Liver (tissue), 9 donors: ENCODE measurements around the gene THBS2. TPM values are rescaled to one million over a fixed set of nuclear protein-coding genes. Genes with fewer than 3 reads are reported as not detected.

Source experiments
- DNase-seq: peaks from one replicate; pipeline ENCODE4 v3.0.0-alpha.2; 2017; ENCODE audit warnings: low spot score
- H3K27ac ChIP-seq, 2 donors: one replicate each; pipeline ENCODE4 v1.7.0; 2013; ENCODE audit warnings: inconsistent platforms in 2 of 2, low read length in 2 of 2, control low read depth in 1 of 2, low read depth in 1 of 2, mild to moderate bottlenecking in 1 of 2
- H3K27me3 ChIP-seq, 4 donors: one replicate each; pipeline versions ENCODE4 v1.6.1 to v1.7.0; 2013; ENCODE audit warnings: low read length in 3 of 4, inconsistent platforms in 1 of 4, mild to moderate bottlenecking in 1 of 4, moderate library complexity in 1 of 4; ENCODE audit not compliant: control insufficient read depth in 4 of 4, insufficient read depth in 4 of 4
- H3K36me3 ChIP-seq, 4 donors: one replicate each; pipeline versions ENCODE4 v1.6.1 to v1.7.0; 2013; ENCODE audit warnings: low read length in 3 of 4, mild to moderate bottlenecking in 3 of 4, low read depth in 1 of 4, moderate library complexity in 1 of 4; ENCODE audit not compliant: control insufficient read depth in 4 of 4, insufficient read depth in 3 of 4
- H3K4me1 ChIP-seq, 4 donors: one replicate each; pipeline versions ENCODE4 v1.6.1 to v1.7.0; 2013; ENCODE audit warnings: low read length in 3 of 4, mild to moderate bottlenecking in 3 of 4, moderate library complexity in 1 of 4; ENCODE audit not compliant: control insufficient read depth in 4 of 4, insufficient read depth in 4 of 4
- H3K4me3 ChIP-seq, 3 donors: one replicate each; pipeline versions ENCODE4 v1.6.1 to v1.7.0; 2013; ENCODE audit warnings: low read length in 3 of 3, control low read depth in 1 of 3, low read depth in 1 of 3, mild to moderate bottlenecking in 1 of 3
- H3K9ac ChIP-seq, 2 donors: one replicate each; pipeline ENCODE4 v1.7.0; 2013; ENCODE audit warnings: low read length in 2 of 2, mild to moderate bottlenecking in 2 of 2, moderate library complexity in 2 of 2, control low read depth in 1 of 2, low read depth in 1 of 2
- H3K9me3 ChIP-seq, 4 donors: one replicate each; pipeline versions ENCODE4 v1.6.1 to v1.7.0; 2013; ENCODE audit warnings: low read length in 3 of 4; ENCODE audit not compliant: control insufficient read depth in 4 of 4
- ATF3 ChIP-seq: IDR thresholded peaks from 2 replicates; pipeline ENCODE4 v1.6.1; 2016; ENCODE audit warnings: antibody characterized with exemption
- CTCF ChIP-seq: fragments of 150-350 bp; IDR thresholded peaks from 2 replicates; pipeline ENCODE4 v1.5.1; 2017; ENCODE audit warnings: improper control_type of control experiment, low read depth, low read length; ENCODE audit not compliant: missing input control
- EGR1 ChIP-seq, 2 donors: IDR thresholded peaks; 2 replicates each; pipeline ENCODE4 v1.6.1; 2016 to 2018; ENCODE audit warnings: antibody characterized with exemption in 2 of 2, low read depth in 2 of 2
- FOXA1 ChIP-seq: IDR thresholded peaks from 2 replicates; pipeline ENCODE4 v1.6.1; 2016; ENCODE audit warnings: antibody characterized with exemption
- FOXA2 ChIP-seq: IDR thresholded peaks from 2 replicates; pipeline ENCODE4 v1.6.1; 2016; ENCODE audit warnings: antibody characterized with exemption
- GABPA ChIP-seq, 2 donors: IDR thresholded peaks in 1 of 2; conservative IDR thresholded peaks in 1 of 2; 2 replicates each; pipeline ENCODE4 v1.6.1; 2016; ENCODE audit warnings: antibody characterized with exemption in 2 of 2, mild to moderate bottlenecking in 1 of 2, moderate library complexity in 1 of 2
- HNF4A ChIP-seq, 2 donors: conservative IDR thresholded peaks; 2 replicates each; pipeline ENCODE4 v1.6.1; 2016; ENCODE audit warnings: antibody characterized with exemption in 2 of 2, mild to moderate bottlenecking in 2 of 2
- HNF4G ChIP-seq: IDR thresholded peaks from 2 replicates; pipeline ENCODE4 v1.6.1; 2016; ENCODE audit warnings: antibody characterized with exemption
- JUND ChIP-seq, 2 donors: IDR thresholded peaks; 2 replicates each; pipeline ENCODE4 v1.6.1; 2016; ENCODE audit warnings: antibody characterized with exemption in 2 of 2
- MAX ChIP-seq: IDR thresholded peaks from 2 replicates; pipeline ENCODE4 v1.6.1; 2016; ENCODE audit warnings: antibody characterized with exemption
- NR2F2 ChIP-seq: IDR thresholded peaks from 2 replicates; pipeline ENCODE4 v1.6.1; 2016; ENCODE audit warnings: antibody characterized with exemption
- RAD21 ChIP-seq, 2 donors: IDR thresholded peaks; 2 replicates each; pipeline ENCODE4 v1.6.1; 2016; ENCODE audit warnings: antibody characterized with exemption in 2 of 2, mild to moderate bottlenecking in 2 of 2
- REST ChIP-seq: IDR thresholded peaks from 2 replicates; pipeline ENCODE4 v1.6.1; 2016; ENCODE audit warnings: antibody characterized with exemption, mild to moderate bottlenecking
- RXRA ChIP-seq, 2 donors: IDR thresholded peaks; 2 replicates each; pipeline ENCODE4 v1.6.1; 2017 to 2018; ENCODE audit warnings: antibody characterized with exemption in 2 of 2, mild to moderate bottlenecking in 1 of 2
- SP1 ChIP-seq: IDR thresholded peaks from 2 replicates; pipeline ENCODE4 v1.6.1; 2018; ENCODE audit warnings: antibody characterized with exemption, mild to moderate bottlenecking
- TAF1 ChIP-seq: conservative IDR thresholded peaks from 2 replicates; pipeline ENCODE4 v1.6.1; 2016; ENCODE audit warnings: antibody characterized with exemption, mild to moderate bottlenecking
- YY1 ChIP-seq: IDR thresholded peaks from 2 replicates; pipeline ENCODE4 v1.6.1; 2016; ENCODE audit warnings: antibody characterized with exemption, mild to moderate bottlenecking
- ZBTB33 ChIP-seq: IDR thresholded peaks from 2 replicates; pipeline ENCODE4 v1.6.1; 2016; ENCODE audit warnings: antibody characterized with exemption
- WGBS: extraction: QIAGEN DNeasy Blood & Tissue Kit; methylation state at CpG from one replicate; pipeline ENCODE4 v1.1.7; 2013; 5-methylcytosine and 5-hydroxymethylcytosine counted together
- polyA plus RNA-seq, 2 donors: library from polyadenylated mRNA; stranded (reverse) in 1 of 2; unstranded in 1 of 2; fragments of 200-250 nt in 1 of 2; fragments of >200 nt in 1 of 2; fragmentation: Nextera tagmentation in 1 of 2; extraction: Ambion mirVana in 1 of 2; gene quantifications; one replicate each; pipeline versions ENCODE4 v1.2.1 to v1.2.3, GENCODE V29; 2013 to 2015
- total RNA-seq, 2 donors: library from RNA; depleted of rRNA; stranded (reverse); fragments of >200 nt; gene quantifications; one replicate each; pipeline ENCODE4 v1.2.3, GENCODE V29; 2014
- donor health status: healthy.
- donor health status: healthy.
- donor health status: healthy.
- donor health status: healthy.
- donor health status: healthy.

Gene THBS2
- total and polyA plus RNA-seq, 4 donors = 0.35 to 7.6 (median 6.2) TPM

- TF ChIP-seq RXRA (IDR thresholded peaks at IDR 0.05) = no peak
- TF ChIP-seq JUND (IDR thresholded peaks at IDR 0.05) = no peak
- Histone ChIP-seq H3K27me3 (no peaks in the 10 kb centered on the region), H3K4me1 (no peaks in the 10 kb centered on the region), H3K4me3 (no peak overlapping the region), H3K9me3 (no peaks in the 10 kb centered on the region), H3K36me3 (no peaks in the 10 kb centered on the region), H3K9ac (no peak overlapping the region), H3K27ac (no peak overlapping the region)
- DNase-seq = no peak
- WGBS = 85% methylated on average over 7 of the region's 7 CpGs
These were observed 33.3 kb upstream of the THBS2 start for GRCh38 chr6:169286961-169287360.

GRCh38 chr6:169285165-169285564, 31.5 kb upstream of the THBS2 start:
- Histone ChIP-seq H3K9ac (no peak overlapping the region), H3K4me1 (no peaks in the 10 kb centered on the region), H3K36me3 (no peaks in the 10 kb centered on the region), H3K4me3 (no peak overlapping the region), H3K9me3 (no peaks in the 10 kb centered on the region), H3K27me3 (no peaks in the 10 kb centered on the region), H3K27ac (no peak overlapping the region)
- 85% methylated on average over 3 of the region's 3 CpGs for WGBS
- TF ChIP-seq HNF4A (conservative IDR thresholded peaks at IDR 0.05) = no peak
- no peak for TF ChIP-seq RAD21 (IDR thresholded peaks at IDR 0.05)
- TF ChIP-seq CTCF = no peak
- TF ChIP-seq SP1 = no peak
- TF ChIP-seq ZBTB33 = no peak
- TF ChIP-seq HNF4G = no peak
- TF ChIP-seq JUND (IDR thresholded peaks at IDR 0.05) = no peak
- TF ChIP-seq TAF1 = no peak
- DNase-seq = no peak

- H3K4me1 ChIP-seq = no peaks in the 10 kb centered on the region
- H3K27ac ChIP-seq = no peak overlapping the region
- no peak overlapping the region for H3K9ac ChIP-seq
- H3K27me3 ChIP-seq = no peaks in the 10 kb centered on the region
- no peaks in the 10 kb centered on the region for H3K9me3 ChIP-seq
- no peak for DNase-seq
- no peaks in the 10 kb centered on the region for H3K36me3 ChIP-seq
- 85% methylated on average over 1 of the region's 1 CpG for WGBS
- no peak overlapping the region for H3K4me3 ChIP-seq
- TF ChIP-seq TAF1 (no peak), REST (no peak), RAD21 (IDR thresholded peaks at IDR 0.05) (no peak), GABPA (IDR thresholded peaks at IDR 0.05 in 1 of 2, conservative IDR thresholded peaks at IDR 0.05 in 1 of 2) (no peak), JUND (IDR thresholded peaks at IDR 0.05) (no peak), FOXA1 (no peak), YY1 (no peak), CTCF (no peak), RXRA (IDR thresholded peaks at IDR 0.05) (no peak), MAX (no peak), SP1 (no peak), FOXA2 (no peak), HNF4A (conservative IDR thresholded peaks at IDR 0.05) (no peak), ATF3 (no peak), NR2F2 (no peak), EGR1 (IDR thresholded peaks at IDR 0.05; ENCODE audit: low read depth in 2 of 2) (no peak)
These were observed 30.3 kb upstream of the THBS2 start for GRCh38 chr6:169283924-169284323.
